Epidermal melanocyte (primary cell): Measurements from ENCODE around the gene TGM3.

Experiments used
- DNase-seq: peaks from one replicate; pipeline ENCODE4 v3.0.0; 2011; ENCODE audit warnings: low spot score; ENCODE audit not compliant: insufficient read length

The TGM3 gene

GRCh38 chr20:2378893-2379292 lies 83.1 kb downstream of the TGM3 start:
- no peak for DNase-seq

DNA sequence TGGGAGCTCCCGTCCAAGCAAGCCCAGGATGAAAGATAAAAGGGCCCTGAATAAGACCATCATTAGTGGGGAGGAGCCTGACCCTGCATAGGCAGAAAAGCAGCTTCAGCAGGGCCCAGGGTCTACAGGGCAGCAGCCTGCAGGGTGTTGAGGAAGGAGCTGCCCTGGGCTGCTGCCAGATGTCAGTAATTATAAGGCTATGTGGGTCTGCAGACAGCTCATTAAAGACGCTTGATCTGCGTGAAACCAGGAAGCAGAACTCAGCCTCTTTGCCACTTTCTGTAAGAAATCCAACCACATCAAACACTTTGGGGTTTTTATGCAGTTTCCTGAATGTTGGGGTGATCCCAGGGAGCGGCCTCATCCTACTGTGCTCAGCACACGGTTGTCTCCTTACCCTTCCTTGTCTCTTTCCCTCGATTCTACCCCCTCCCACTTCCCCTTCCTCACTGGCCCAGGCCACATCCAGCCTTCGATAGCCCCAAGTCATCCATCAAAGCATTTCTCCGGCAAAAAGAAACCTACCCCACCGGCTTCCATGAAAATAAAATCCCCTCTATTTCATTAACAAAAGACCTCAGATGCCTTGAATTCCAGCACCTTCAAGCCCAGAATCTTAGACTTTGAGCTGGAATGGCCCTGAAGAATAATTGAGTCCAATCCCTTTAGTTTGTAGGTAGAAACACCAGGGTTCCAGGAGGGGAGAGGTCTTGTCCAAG lies 83.9 kb downstream of the TGM3 start:
- DNase-seq = no peak

DNA sequence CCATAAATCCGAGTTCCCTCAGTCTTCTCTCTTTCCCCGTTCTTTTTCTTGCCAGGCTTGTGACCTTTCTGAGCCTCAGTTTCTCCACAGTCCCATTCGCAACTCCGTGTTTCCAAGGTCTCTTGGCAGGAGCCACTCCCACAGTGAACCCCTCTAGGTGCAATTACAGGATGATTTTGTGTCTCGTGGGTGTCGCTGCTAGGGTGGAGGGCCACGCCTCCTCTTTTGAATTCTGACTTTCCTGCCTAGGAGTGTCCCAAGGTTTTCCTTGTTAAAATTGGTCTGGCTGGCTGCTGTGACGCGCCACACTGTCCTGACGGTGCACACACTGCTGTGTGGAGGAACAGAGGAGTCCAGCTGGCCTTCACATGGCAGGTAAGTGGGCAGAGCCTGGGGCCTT lies 84.8 kb downstream of the TGM3 start, which contains the start of gene TGM6:
Gene TGM6 (plus strand): TSS at position 301 of the 400 bp plus-strand sequence. CDS start 68 bp downstream, at position 369.
- DNase-seq = no peak

- no peak for DNase-seq
Measured at GRCh38 chr20:2381303-2381702, 85.5 kb downstream of the TGM3 start.

DNA sequence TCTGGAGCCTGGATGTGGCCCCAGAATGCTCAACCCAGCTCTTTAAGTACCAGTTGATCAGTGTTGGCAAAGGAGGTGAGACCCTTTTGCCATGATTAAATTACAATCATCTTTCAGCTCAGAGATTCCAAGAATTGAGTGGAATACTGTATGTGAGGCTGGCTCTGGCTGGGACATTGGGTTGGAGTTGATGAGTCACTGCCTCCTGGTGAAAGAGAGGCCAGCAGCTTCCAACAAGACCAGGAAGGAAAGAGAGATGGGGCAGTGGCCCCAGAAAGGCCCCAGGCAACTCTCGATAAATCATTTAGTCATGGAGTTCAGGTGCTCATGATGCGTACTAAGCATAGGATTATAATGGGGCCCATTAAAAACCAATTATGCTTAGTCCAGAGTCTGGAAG lies 87.0 kb downstream of the TGM3 start:
- DNase-seq = no peak

DNA sequence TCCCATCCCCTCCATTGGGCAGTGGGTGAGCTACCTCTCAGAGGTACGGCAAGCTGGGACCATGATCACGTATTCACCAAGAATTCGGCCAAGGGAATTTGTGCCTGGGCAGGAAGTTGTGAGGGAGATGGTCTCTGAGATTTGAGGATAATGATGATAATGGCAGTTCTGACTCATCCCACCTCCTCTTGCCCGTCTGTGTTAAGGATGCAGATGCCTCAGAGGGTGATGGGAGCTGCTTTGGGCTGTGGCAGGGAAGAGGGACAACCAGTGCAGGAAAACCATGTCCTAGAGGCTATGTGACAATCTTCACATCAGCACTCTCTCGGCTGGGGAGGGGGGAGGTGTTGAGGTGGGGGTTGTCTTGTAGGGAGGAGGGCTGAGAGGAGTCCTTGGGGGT lies 89.2 kb downstream of the TGM3 start:
- DNase-seq = no peak

DNA sequence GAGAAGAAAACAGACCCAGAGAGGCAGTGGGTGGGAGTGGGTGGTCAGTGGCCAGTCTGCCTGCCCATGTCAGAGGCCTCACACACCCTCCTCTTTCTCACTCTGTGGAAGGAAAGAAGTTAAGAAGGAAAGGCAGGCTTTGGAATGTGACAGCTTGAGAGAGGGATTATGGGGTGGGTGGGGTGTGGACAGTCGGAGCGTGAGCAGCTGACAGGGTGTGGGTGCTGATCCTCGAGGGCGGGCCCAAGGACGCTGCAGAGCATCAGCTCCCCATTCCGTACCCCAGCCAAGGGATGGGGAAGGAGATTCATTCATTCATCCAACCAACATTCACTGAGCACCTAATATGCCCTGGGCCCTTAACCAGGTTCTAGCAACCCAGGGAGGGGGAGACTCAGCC lies 89.7 kb downstream of the TGM3 start:
- DNase-seq = no peak

DNA sequence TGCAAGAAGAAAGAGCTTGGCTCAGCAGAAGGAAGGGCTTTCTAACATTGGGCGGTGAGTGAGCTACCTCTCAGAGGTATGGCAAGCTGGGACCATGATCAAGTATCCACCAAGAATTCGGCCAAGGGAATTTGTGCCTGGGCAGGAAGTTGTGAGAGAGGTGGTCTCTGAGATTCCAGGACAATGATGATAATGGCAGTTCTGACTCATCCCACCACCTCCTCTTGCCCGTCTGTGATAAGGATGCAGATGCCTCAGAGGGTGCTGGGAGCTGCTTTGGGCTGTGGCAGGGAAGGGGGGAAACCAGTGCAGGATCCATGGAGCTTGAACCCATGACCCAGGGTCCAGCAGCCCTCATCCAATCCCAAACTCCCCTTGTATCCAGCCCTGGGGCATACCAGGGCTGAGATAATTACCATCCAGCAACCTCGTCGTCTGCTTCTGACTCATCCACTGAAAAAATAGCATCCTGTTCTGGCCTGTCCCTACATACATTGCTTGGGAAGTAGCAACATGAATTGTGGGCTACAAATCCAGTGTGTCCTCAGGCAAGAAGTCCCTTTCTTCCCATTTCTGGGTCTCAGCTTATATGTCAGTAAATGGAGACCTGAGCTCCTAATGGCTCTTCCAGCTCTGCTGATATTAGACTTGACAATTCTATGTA lies 90.8 kb downstream of the TGM3 start:
- no peak for DNase-seq

DNA sequence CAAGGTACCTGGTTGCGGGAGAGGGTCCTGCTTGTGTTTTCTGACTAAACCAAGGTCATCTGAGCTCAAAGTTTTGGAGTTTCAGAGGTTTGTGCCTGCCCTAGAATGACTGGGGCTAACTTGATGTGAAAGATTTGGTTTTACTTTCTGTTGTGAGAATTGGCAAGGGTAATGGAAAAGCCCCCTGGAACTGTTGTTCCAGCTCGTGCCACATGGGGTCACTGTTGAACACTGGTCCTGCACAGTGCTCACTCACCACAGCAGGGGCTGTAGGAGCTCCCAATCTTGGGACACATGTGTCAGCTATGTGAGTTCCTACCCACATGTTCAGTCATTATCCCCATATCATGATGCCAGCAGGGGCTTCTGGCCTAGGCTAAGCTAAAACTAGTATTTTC lies 91.4 kb downstream of the TGM3 start:
- DNase-seq = no peak

DNA sequence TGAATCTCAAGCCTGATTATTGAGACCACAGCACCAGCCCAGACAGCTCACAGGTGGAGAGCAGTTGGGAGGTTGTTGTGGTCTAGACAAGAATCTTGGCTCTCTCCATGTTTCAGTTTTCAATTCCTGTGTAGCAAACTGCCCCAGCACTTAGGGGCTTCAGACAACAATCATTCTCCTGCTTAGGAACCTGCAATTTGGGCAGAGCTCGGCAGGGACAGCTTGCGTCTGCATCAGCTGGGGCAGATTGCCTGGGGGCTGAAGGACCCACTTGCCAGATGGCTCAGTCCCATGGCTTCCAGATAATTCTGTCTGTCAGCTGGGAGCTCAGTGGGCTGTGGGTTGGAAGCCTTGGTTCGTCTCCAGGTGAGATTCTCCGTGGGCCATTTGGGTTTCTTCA lies 91.8 kb downstream of the TGM3 start:
- no peak for DNase-seq
